Measurements from ENCODE around the gene HDAC9.

The HDAC9 gene

GRCh38 chr7:18667466-18667865, 171.9 kb downstream of the HDAC9 start:
- no peaks in the 10 kb centered on the region for H4K20me1 ChIP-seq (ENCODE audit: control insufficient read depth, insufficient read depth, low read depth, low read length)
- no peaks in the 10 kb centered on the region for H3K9me2 ChIP-seq (replicated peaks; ENCODE audit: control insufficient read depth, low read length)
- H3K9me3 ChIP-seq (ENCODE audit: control insufficient read depth, insufficient read depth, low read length): no peaks in the 10 kb centered on the region
- no peak overlapping the region for H3K27ac ChIP-seq (ENCODE audit: low read depth, low read length)
- H3K4me2 ChIP-seq (ENCODE audit: low read length): no peak overlapping the region
- TF ChIP-seq EZH2phosphoT487 (IDR thresholded peaks at IDR 0.05; ENCODE audit: borderline replicate concordance, low read length) (no peak), CTCF (IDR thresholded peaks at IDR 0.05; ENCODE audit: low read depth, low read length, poor library complexity, severe bottlenecking) (no peak)
- H3K4me1 ChIP-seq (ENCODE audit: control insufficient read depth, low read length): peaks cover 11% of the 10 kb centered on the region
- peaks cover 9% of the 10 kb centered on the region for H3K36me3 ChIP-seq (ENCODE audit: control insufficient read depth, low read length)
- H3K4me3 ChIP-seq (ENCODE audit: low read length): no peak overlapping the region
- H3K79me2 ChIP-seq (ENCODE audit: control insufficient read depth, low read length): no peaks in the 10 kb centered on the region
- H3K27me3 ChIP-seq (ENCODE audit: control insufficient read depth, low read length): no peaks in the 10 kb centered on the region
- H3F3A ChIP-seq (ENCODE audit: control insufficient read depth, insufficient read depth): no peaks in the 10 kb centered on the region

- Histone ChIP-seq H3K4me1 (ENCODE audit: control insufficient read depth, low read length) (peaks cover 7% of the 10 kb centered on the region), H3K27ac (ENCODE audit: low read depth, low read length) (no peak overlapping the region), H3K4me2 (ENCODE audit: low read length) (no peak overlapping the region), H3K4me3 (ENCODE audit: low read length) (no peak overlapping the region), H3K9me2 (replicated peaks; ENCODE audit: control insufficient read depth, low read length) (no peaks in the 10 kb centered on the region), H3F3A (ENCODE audit: control insufficient read depth, insufficient read depth) (no peaks in the 10 kb centered on the region), H3K27me3 (ENCODE audit: control insufficient read depth, low read length) (no peaks in the 10 kb centered on the region), H4K20me1 (ENCODE audit: control insufficient read depth, insufficient read depth, low read depth, low read length) (no peaks in the 10 kb centered on the region), H3K9me3 (ENCODE audit: control insufficient read depth, insufficient read depth, low read length) (no peaks in the 10 kb centered on the region), H3K36me3 (ENCODE audit: control insufficient read depth, low read length) (peaks cover 9% of the 10 kb centered on the region), H3K79me2 (ENCODE audit: control insufficient read depth, low read length) (no peaks in the 10 kb centered on the region)
- TF ChIP-seq CTCF (IDR thresholded peaks at IDR 0.05; ENCODE audit: low read depth, low read length, poor library complexity, severe bottlenecking) (no peak), EZH2phosphoT487 (IDR thresholded peaks at IDR 0.05; ENCODE audit: borderline replicate concordance, low read length) (no peak)
These were observed 175.6 kb downstream of the HDAC9 start for GRCh38 chr7:18671176-18671575.

- no peaks in the 10 kb centered on the region for H3K27me3 ChIP-seq (ENCODE audit: control insufficient read depth, low read length)
- TF ChIP-seq CTCF (IDR thresholded peaks at IDR 0.05; ENCODE audit: low read depth, low read length, poor library complexity, severe bottlenecking) (no peak), EZH2phosphoT487 (IDR thresholded peaks at IDR 0.05; ENCODE audit: borderline replicate concordance, low read length) (no peak)
- no peaks in the 10 kb centered on the region for H3F3A ChIP-seq (ENCODE audit: control insufficient read depth, insufficient read depth)
- H3K79me2 ChIP-seq (ENCODE audit: control insufficient read depth, low read length): no peaks in the 10 kb centered on the region
- H3K9me3 ChIP-seq (ENCODE audit: control insufficient read depth, insufficient read depth, low read length): no peaks in the 10 kb centered on the region
- H3K4me2 ChIP-seq (ENCODE audit: low read length): no peak overlapping the region
- H4K20me1 ChIP-seq (ENCODE audit: control insufficient read depth, insufficient read depth, low read depth, low read length): no peaks in the 10 kb centered on the region
- no peaks in the 10 kb centered on the region for H3K9me2 ChIP-seq (replicated peaks; ENCODE audit: control insufficient read depth, low read length)
- H3K4me1 ChIP-seq (ENCODE audit: control insufficient read depth, low read length): peaks cover 7% of the 10 kb centered on the region
- no peak overlapping the region for H3K4me3 ChIP-seq (ENCODE audit: low read length)
- H3K36me3 ChIP-seq (ENCODE audit: control insufficient read depth, low read length): no peaks in the 10 kb centered on the region
- H3K27ac ChIP-seq (ENCODE audit: low read depth, low read length): no peak overlapping the region
These were observed 180.0 kb downstream of the HDAC9 start for GRCh38 chr7:18675579-18675978.

GRCh38 chr7:18679261-18679660, 183.7 kb downstream of the HDAC9 start:
- TF ChIP-seq CTCF (IDR thresholded peaks at IDR 0.05; ENCODE audit: low read depth, low read length, poor library complexity, severe bottlenecking) (no peak), EZH2phosphoT487 (IDR thresholded peaks at IDR 0.05; ENCODE audit: borderline replicate concordance, low read length) (no peak)
- H3K4me1 ChIP-seq (ENCODE audit: control insufficient read depth, low read length): no peaks in the 10 kb centered on the region
- no peaks in the 10 kb centered on the region for H3K36me3 ChIP-seq (ENCODE audit: control insufficient read depth, low read length)
- no peaks in the 10 kb centered on the region for H3K9me3 ChIP-seq (ENCODE audit: control insufficient read depth, insufficient read depth, low read length)
- no peak overlapping the region for H3K4me3 ChIP-seq (ENCODE audit: low read length)
- no peaks in the 10 kb centered on the region for H3K9me2 ChIP-seq (replicated peaks; ENCODE audit: control insufficient read depth, low read length)
- no peaks in the 10 kb centered on the region for H4K20me1 ChIP-seq (ENCODE audit: control insufficient read depth, insufficient read depth, low read depth, low read length)
- H3K4me2 ChIP-seq (ENCODE audit: low read length): no peak overlapping the region
- no peaks in the 10 kb centered on the region for H3K27me3 ChIP-seq (ENCODE audit: control insufficient read depth, low read length)
- H3F3A ChIP-seq (ENCODE audit: control insufficient read depth, insufficient read depth): no peaks in the 10 kb centered on the region
- no peak overlapping the region for H3K27ac ChIP-seq (ENCODE audit: low read depth, low read length)
- H3K79me2 ChIP-seq (ENCODE audit: control insufficient read depth, low read length): no peaks in the 10 kb centered on the region

All from DOHH2 (cell line).